ENCODE measurements around the gene OR1I1. TPM values are rescaled to one million over a fixed set of nuclear protein-coding genes. Genes with fewer than 3 reads are reported as not detected.

The OR1I1 gene
- total RNA-seq, 1 donor from 2014 or later: not detected

Other genes with a start within 250 kb of the OR1I1 start
- not detected for gene OR7A5, start 247.0 kb upstream of the OR1I1 start, total RNA-seq
- 0.20 TPM for gene OR7C1, start 247.0 kb upstream of the OR1I1 start, total RNA-seq
- gene OR7A10, start 233.3 kb upstream of the OR1I1 start, total RNA-seq: not detected
- gene OR7A17, start 196.1 kb upstream of the OR1I1 start, total RNA-seq: not detected
- not detected for gene OR7C2, start 140.7 kb upstream of the OR1I1 start, total RNA-seq
- gene SLC1A6, start 102.3 kb upstream of the OR1I1 start, total RNA-seq: 11.4 TPM
- gene CASP14, start 32.7 kb upstream of the OR1I1 start, total RNA-seq: 29.3 TPM
- gene SYDE1, start 25.2 kb downstream of the OR1I1 start, total RNA-seq: 6.9 TPM
- gene NOTCH3, start 118.8 kb downstream of the OR1I1 start, total RNA-seq: 69.0 TPM
- 5.0 TPM for gene EPHX3, start 150.2 kb downstream of the OR1I1 start, total RNA-seq